ENCODE data around the gene ATRIP.

GRCh38 chr3:48505968-48506504, 59.5 kb downstream of the ATRIP start:
- no peak for TF ChIP-seq CTCF (conservative IDR thresholded peaks at IDR 0.05)
- TF ChIP-seq ZFX (IDR thresholded peaks at IDR 0.05) = no peak

All from C4-2B (cell line).